SU-DHL-6 (cell line): ENCODE measurements around the gene HSD17B8.
A peak's percentile ranks its signal among the peaks of the same experiment; 100 is the strongest.

ENCODE experiments used
- H2AFZ ChIP-seq: fragments of 200-600 bp; sonication (generic); 2 replicates; pipeline ENCODE4 v1.6.1; 2014; ENCODE audit warnings: low read depth, mild to moderate bottlenecking, moderate library complexity, mixed read lengths, antibody characterized with exemption, low read length; ENCODE audit not compliant: severe bottlenecking
- H3F3A ChIP-seq: fragments of 200-600 bp; shearing (Covaris generic); 2 replicates; pipeline ENCODE4 v1.6.0; 2016; ENCODE audit warnings: antibody characterized with exemption, mild to moderate bottlenecking; ENCODE audit not compliant: insufficient read depth
- H3K27ac ChIP-seq: fragments of 200-600 bp; sonication (generic); 2 replicates; pipeline ENCODE4 v1.5.1; 2016; ENCODE audit warnings: low read depth, mild to moderate bottlenecking, low read length, moderate library complexity, mixed read lengths
- H3K27me3 ChIP-seq: fragments of 200-600 bp; sonication (generic), shearing (Covaris generic); 2 replicates; pipeline ENCODE4 v1.6.0; 2014; ENCODE audit warnings: mild to moderate bottlenecking, low read length
- H3K36me3 ChIP-seq: fragments of 200-600 bp; sonication (generic); 2 replicates; pipeline ENCODE4 v1.6.1; 2014; ENCODE audit warnings: mild to moderate bottlenecking, low read length, mixed read lengths
- H3K4me2 ChIP-seq: fragments of 300-600, 200-600 bp; shearing (Covaris generic), sonication (generic); 2 replicates; pipeline ENCODE4 v1.6.0; 2014; ENCODE audit warnings: low read length, low read depth, mild to moderate bottlenecking; ENCODE audit not compliant: poor library complexity, severe bottlenecking
- H3K4me3 ChIP-seq: fragments of 200-600 bp; sonication (generic); 2 replicates; pipeline ENCODE4 v1.5.1; 2014; ENCODE audit warnings: antibody characterized with exemption, low read length, mild to moderate bottlenecking, mixed read lengths; ENCODE audit not compliant: insufficient read depth, poor library complexity, severe bottlenecking
- H3K79me2 ChIP-seq: fragments of 200-600 bp; sonication (generic); 2 replicates; pipeline ENCODE4 v1.6.1; 2014; ENCODE audit warnings: mild to moderate bottlenecking, low read length, moderate library complexity; ENCODE audit not compliant: insufficient read depth
- H3K9ac ChIP-seq: fragments of 200-600 bp; sonication (generic); 2 replicates; pipeline ENCODE4 v1.7.0; 2014; ENCODE audit warnings: mild to moderate bottlenecking, low read length
- H3K9me2 ChIP-seq: fragments of 200-600 bp; sonication (generic); replicated peaks from 2 replicates; pipeline ENCODE4 v1.6.1; 2014; ENCODE audit warnings: low read length; ENCODE audit not compliant: insufficient read depth
- H3K9me3 ChIP-seq: fragments of 200-600 bp; sonication (generic); 2 replicates; pipeline ENCODE4 v1.6.1; 2014; ENCODE audit warnings: low read length, mixed read lengths; ENCODE audit not compliant: insufficient read depth
- H4K20me1 ChIP-seq: fragments of 200-600 bp; sonication (generic); 2 replicates; pipeline ENCODE4 v1.6.1; 2014; ENCODE audit warnings: low read depth, mild to moderate bottlenecking, antibody characterized with exemption, low read length, moderate library complexity, mixed read lengths
- CTCF ChIP-seq: fragments of 200-600 bp; sonication (generic); IDR thresholded peaks from one replicate; pipeline ENCODE4 v1.5.1; 2017; ENCODE audit warnings: antibody characterized with exemption, mild to moderate bottlenecking, low read length, moderate library complexity; ENCODE audit not compliant: insufficient read depth, poor library complexity, severe bottlenecking
- EZH2phosphoT487 ChIP-seq: fragments of 200-600 bp; sonication (generic), shearing (Covaris generic); conservative IDR thresholded peaks from 2 replicates; pipeline ENCODE4 v1.6.1; 2018; ENCODE audit warnings: mild to moderate bottlenecking, antibody characterized with exemption, low read length, moderate library complexity, mixed read lengths

The HSD17B8 gene

DNA sequence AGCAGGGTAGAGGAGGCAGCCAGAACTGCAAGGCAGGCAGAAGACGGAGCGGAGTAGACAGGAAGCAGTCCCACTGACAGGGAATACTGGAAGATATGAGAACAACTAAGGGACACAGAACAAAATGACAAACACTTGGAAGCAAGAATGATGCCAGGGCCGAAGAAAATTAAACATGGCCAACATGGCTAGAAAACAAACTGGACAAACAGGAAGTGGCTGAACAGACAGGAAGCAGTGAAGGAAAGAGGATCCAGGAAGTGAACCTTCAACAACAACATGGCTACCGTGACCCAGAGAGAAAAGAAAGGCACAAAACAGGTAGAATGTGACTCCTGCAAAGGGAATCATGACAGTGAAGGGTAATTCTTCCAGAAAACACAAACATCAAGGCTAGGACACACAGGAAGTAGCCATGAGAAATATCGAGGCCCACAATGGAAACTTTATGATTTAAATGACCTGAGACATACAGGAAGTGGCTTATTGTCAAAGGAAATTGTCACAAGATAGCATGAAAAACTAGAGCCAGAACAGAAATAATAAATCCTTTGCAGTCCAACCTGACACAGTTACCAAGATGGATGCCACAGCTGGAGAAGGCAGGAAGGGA is 21.3 kb upstream of the HSD17B8 start:
- H2AFZ ChIP-seq, result peak overlapping the region; percentile 90
- no peaks in the 10 kb centered on the region for H4K20me1 ChIP-seq
- TF ChIP-seq CTCF, result no peak
- no peak for TF ChIP-seq EZH2phosphoT487
- no peaks in the 10 kb centered on the region for H3K9me3 ChIP-seq
- H3K4me3 ChIP-seq, result no peak overlapping the region
- no peak overlapping the region for H3K9ac ChIP-seq
- H3F3A ChIP-seq, result no peaks in the 10 kb centered on the region
- H3K9me2 ChIP-seq, result no peaks in the 10 kb centered on the region
- no peak overlapping the region for H3K27ac ChIP-seq
- no peaks in the 10 kb centered on the region for H3K79me2 ChIP-seq
- no peaks in the 10 kb centered on the region for H3K27me3 ChIP-seq
- peak overlapping the region; percentile 1 for H3K4me2 ChIP-seq
- no peaks in the 10 kb centered on the region for H3K36me3 ChIP-seq

DNA sequence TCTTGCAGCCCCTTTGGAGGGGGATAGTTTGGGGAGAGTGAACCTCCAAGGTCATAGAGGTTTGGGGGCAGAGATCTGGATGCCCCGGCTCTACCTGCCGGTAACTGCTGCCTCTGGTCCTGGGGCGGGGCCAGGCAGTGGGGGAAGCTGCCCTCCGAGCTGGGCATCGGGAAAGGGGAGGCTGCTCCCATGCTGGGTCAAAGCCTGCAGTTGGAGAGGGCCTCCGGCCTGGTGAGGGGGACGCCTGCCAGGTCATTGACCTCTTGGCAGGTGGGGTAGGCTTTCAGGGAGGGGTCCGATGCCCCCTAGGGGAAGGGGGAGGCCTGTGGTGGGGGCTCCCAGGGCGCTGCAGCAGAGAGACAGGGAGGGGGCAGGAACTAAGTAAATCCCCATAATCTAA is 19.3 kb upstream of the HSD17B8 start:
- no peaks in the 10 kb centered on the region for H3K27me3 ChIP-seq
- H3K4me3 ChIP-seq, result no peak overlapping the region
- no peak overlapping the region for H2AFZ ChIP-seq
- TF ChIP-seq EZH2phosphoT487 (no peak), CTCF (no peak)
- no peaks in the 10 kb centered on the region for H4K20me1 ChIP-seq
- no peak overlapping the region for H3K4me2 ChIP-seq
- H3K36me3 ChIP-seq, result no peaks in the 10 kb centered on the region
- H3K9ac ChIP-seq, result no peak overlapping the region
- H3K9me2 ChIP-seq, result no peaks in the 10 kb centered on the region
- no peaks in the 10 kb centered on the region for H3F3A ChIP-seq
- H3K79me2 ChIP-seq, result no peaks in the 10 kb centered on the region
- H3K27ac ChIP-seq, result no peak overlapping the region
- no peaks in the 10 kb centered on the region for H3K9me3 ChIP-seq

- H3K27me3 ChIP-seq, result no peaks in the 10 kb centered on the region
- no peak overlapping the region for H2AFZ ChIP-seq
- H3K4me3 ChIP-seq, result no peak overlapping the region
- H3F3A ChIP-seq, result no peaks in the 10 kb centered on the region
- TF ChIP-seq EZH2phosphoT487 (no peak), CTCF (no peak)
- no peaks in the 10 kb centered on the region for H3K9me2 ChIP-seq
- H3K4me2 ChIP-seq, result no peak overlapping the region
- no peaks in the 10 kb centered on the region for H3K36me3 ChIP-seq
- H3K79me2 ChIP-seq, result no peaks in the 10 kb centered on the region
- no peaks in the 10 kb centered on the region for H4K20me1 ChIP-seq
- no peaks in the 10 kb centered on the region for H3K9me3 ChIP-seq
- H3K27ac ChIP-seq, result no peak overlapping the region
- H3K9ac ChIP-seq, result no peak overlapping the region
These were observed 18.7 kb upstream of the HSD17B8 start for GRCh38 chr6:33185654-33186187.
